Mesenchymal stem cell (in vitro differentiated cells and primary cell): ENCODE measurements around the gene MIEN1.
A peak's percentile ranks its signal among the peaks of the same experiment; 100 is the strongest.

Source experiments
- DNase-seq: peaks from one replicate; pipeline ENCODE4 v3.0.0-alpha.2; 2013
- H2AFZ ChIP-seq: one replicate; pipeline ENCODE4 v1.6.1; 2013; ENCODE audit warnings: low read depth, mild to moderate bottlenecking, control low read depth, inconsistent platforms, low read length, moderate library complexity
- H2AK5ac ChIP-seq: 2 replicates; pipeline ENCODE4 v1.6.1; 2013; ENCODE audit warnings: low read length, moderate library complexity, mild to moderate bottlenecking, inconsistent platforms; ENCODE audit not compliant: severe bottlenecking
- H2BK120ac ChIP-seq: one replicate; pipeline ENCODE4 v1.6.1; 2013; ENCODE audit warnings: low read depth, mild to moderate bottlenecking, inconsistent platforms, low read length, moderate library complexity
- H2BK12ac ChIP-seq, 2 experiments: one replicate each; pipeline ENCODE4 v1.6.1; 2013; ENCODE audit warnings: inconsistent platforms in 2 of 2, low read length in 2 of 2, mild to moderate bottlenecking in 2 of 2, moderate library complexity in 2 of 2, control low read depth in 1 of 2
- H2BK15ac ChIP-seq: one replicate; pipeline ENCODE4 v1.6.1; 2013; ENCODE audit warnings: mild to moderate bottlenecking, low read depth, inconsistent platforms; ENCODE audit not compliant: poor library complexity, severe bottlenecking
- H2BK5ac ChIP-seq: 2 replicates; pipeline ENCODE4 v1.6.1; 2013; ENCODE audit warnings: low read depth, mild to moderate bottlenecking, low read length, control low read depth, inconsistent platforms; ENCODE audit not compliant: poor library complexity, severe bottlenecking
- H3K14ac ChIP-seq, 2 experiments: one replicate each; pipeline ENCODE4 v1.6.1; 2013; ENCODE audit warnings: inconsistent platforms in 2 of 2, low read length in 2 of 2, control low read depth in 1 of 2, mild to moderate bottlenecking in 1 of 2, moderate library complexity in 1 of 2
- H3K18ac ChIP-seq, 2 experiments: one replicate each; pipeline ENCODE4 v1.6.1; 2013; ENCODE audit warnings: inconsistent platforms in 2 of 2, low read length in 2 of 2, control low read depth in 1 of 2, low read depth in 1 of 2, mild to moderate bottlenecking in 1 of 2
- H3K23ac ChIP-seq, 2 experiments: one replicate each; pipeline ENCODE4 v1.6.1; 2013; ENCODE audit warnings: inconsistent platforms in 2 of 2, low read length in 2 of 2, mild to moderate bottlenecking in 2 of 2, moderate library complexity in 2 of 2, control low read depth in 1 of 2
- H3K27ac ChIP-seq: 2 replicates; pipeline ENCODE4 v1.5.1; 2013; ENCODE audit warnings: mild to moderate bottlenecking, moderate library complexity, low read length, control low read depth, inconsistent platforms; ENCODE audit not compliant: poor library complexity, severe bottlenecking
- H3K27me3 ChIP-seq, 2 experiments: 2 replicates each; pipeline versions ENCODE4 v1.6.1 to v1.7.0; 2013; ENCODE audit warnings: low read length in 2 of 2, mild to moderate bottlenecking in 2 of 2, moderate library complexity in 2 of 2, control low read depth in 1 of 2, inconsistent platforms in 1 of 2; ENCODE audit not compliant: control insufficient read depth in 1 of 2, insufficient read depth in 1 of 2
- H3K36me3 ChIP-seq, 2 experiments: 2 replicates each; pipeline versions ENCODE4 v1.6.1 to v1.7.0; 2013; ENCODE audit warnings: low read length in 2 of 2, control low read depth in 1 of 2, inconsistent platforms in 1 of 2, low read depth in 1 of 2, mild to moderate bottlenecking in 1 of 2; ENCODE audit not compliant: insufficient read depth in 2 of 2, control insufficient read depth in 1 of 2
- H3K4ac ChIP-seq, 2 experiments: one replicate each; pipeline ENCODE4 v1.6.1; 2013; ENCODE audit warnings: inconsistent platforms in 2 of 2, low read length in 2 of 2, mild to moderate bottlenecking in 2 of 2, moderate library complexity in 2 of 2, control low read depth in 1 of 2, low read depth in 1 of 2
- H3K4me1 ChIP-seq: 2 replicates; pipeline ENCODE4 v1.6.1; 2013; ENCODE audit warnings: low read depth, low read length, control low read depth; ENCODE audit not compliant: control insufficient read depth, insufficient read depth
- H3K4me2 ChIP-seq: 2 replicates; pipeline ENCODE4 v1.6.1; 2013; ENCODE audit warnings: low read length, mild to moderate bottlenecking, inconsistent platforms; ENCODE audit not compliant: poor library complexity, severe bottlenecking
- H3K4me3 ChIP-seq, 2 experiments: 2 replicates each; pipeline versions ENCODE4 v1.5.1 to v1.7.0; 2013; ENCODE audit warnings: low read length in 2 of 2, mild to moderate bottlenecking in 2 of 2, control low read depth in 1 of 2, low read depth in 1 of 2; ENCODE audit not compliant: insufficient read depth in 1 of 2
- H3K79me1 ChIP-seq: replicated peaks from 2 replicates; pipeline ENCODE4 v1.6.1; 2013; ENCODE audit warnings: mild to moderate bottlenecking, control low read depth, low read length, inconsistent platforms; ENCODE audit not compliant: poor library complexity, severe bottlenecking
- H3K9ac ChIP-seq: 2 replicates; pipeline ENCODE4 v1.7.0; 2013; ENCODE audit warnings: mild to moderate bottlenecking, low read length, moderate library complexity
- H3K9me3 ChIP-seq: 2 replicates; pipeline ENCODE4 v1.7.0; 2013; ENCODE audit warnings: mild to moderate bottlenecking, low read length; ENCODE audit not compliant: control insufficient read depth
- H4K8ac ChIP-seq: one replicate; pipeline ENCODE4 v1.6.1; 2013; ENCODE audit warnings: inconsistent platforms, mild to moderate bottlenecking, low read length, moderate library complexity
- H4K91ac ChIP-seq: one replicate; pipeline ENCODE4 v1.6.1; 2013; ENCODE audit warnings: mild to moderate bottlenecking, low read length, inconsistent platforms
- WGBS: methylation state at CpG from one replicate; pipeline ENCODE4 v1.1.7; 2013; ENCODE audit warnings: mixed read lengths; 5-methylcytosine and 5-hydroxymethylcytosine counted together

The MIEN1 gene

DNA sequence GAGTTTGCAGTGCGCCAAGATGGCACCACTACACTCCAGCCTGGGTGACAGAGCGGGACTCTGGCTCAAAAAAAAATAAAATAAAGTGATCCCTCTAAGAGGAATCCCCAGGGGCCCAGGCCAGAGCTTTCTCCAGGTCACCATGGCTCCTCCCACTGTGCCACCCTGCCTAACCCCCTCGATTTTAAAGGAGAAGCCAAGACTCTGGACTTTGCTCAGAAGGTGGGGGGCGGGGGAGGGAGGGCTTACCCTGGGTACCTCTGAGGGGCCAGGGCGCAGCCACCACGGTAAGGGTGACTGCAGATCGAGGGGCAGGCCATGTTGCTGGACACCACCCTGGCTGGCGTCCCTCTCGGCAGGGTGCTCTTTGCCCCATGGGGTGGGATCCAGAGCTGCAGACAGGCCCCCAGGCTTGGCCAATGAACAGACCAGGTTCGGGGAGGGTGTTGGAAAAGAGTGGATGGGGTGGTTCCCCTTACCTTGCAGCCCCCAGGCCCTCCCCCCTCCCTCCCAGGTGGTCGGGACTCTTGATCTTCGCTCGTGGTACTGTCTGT lies 7.0 kb upstream of the MIEN1 start:
- Histone ChIP-seq H3K36me3 (peaks cover 0 to 4% of the 10 kb centered on the region in 2 experiments), H2BK5ac (no peak overlapping the region), H3K18ac (no peak overlapping the region), H2AK5ac (peak overlapping the region; percentile 55), H3K27me3 (peaks cover 0 to 2% of the 10 kb centered on the region in 2 experiments), H2BK120ac (no peak overlapping the region), H3K4me1 (peaks cover 31% of the 10 kb centered on the region), H3K27ac (no peak overlapping the region), H3K23ac (no peak overlapping the region), H3K4me2 (peak overlapping the region; percentile 93), H2BK12ac (no peak overlapping the region), H2BK15ac (no peak overlapping the region), H3K14ac (no peak overlapping the region), H3K4me3 (peak overlapping the region in 1 of 2 experiments; percentile 66), H3K4ac (no peak overlapping the region), H4K91ac (no peak overlapping the region), H2AFZ (no peak overlapping the region), H4K8ac (no peak overlapping the region), H3K9ac (no peak overlapping the region), H3K79me1 (peaks cover 13% of the 10 kb centered on the region), H3K9me3 (no peaks in the 10 kb centered on the region)
- 50% methylated on average over 13 of the region's 13 CpGs for WGBS
- no peak for DNase-seq

DNA sequence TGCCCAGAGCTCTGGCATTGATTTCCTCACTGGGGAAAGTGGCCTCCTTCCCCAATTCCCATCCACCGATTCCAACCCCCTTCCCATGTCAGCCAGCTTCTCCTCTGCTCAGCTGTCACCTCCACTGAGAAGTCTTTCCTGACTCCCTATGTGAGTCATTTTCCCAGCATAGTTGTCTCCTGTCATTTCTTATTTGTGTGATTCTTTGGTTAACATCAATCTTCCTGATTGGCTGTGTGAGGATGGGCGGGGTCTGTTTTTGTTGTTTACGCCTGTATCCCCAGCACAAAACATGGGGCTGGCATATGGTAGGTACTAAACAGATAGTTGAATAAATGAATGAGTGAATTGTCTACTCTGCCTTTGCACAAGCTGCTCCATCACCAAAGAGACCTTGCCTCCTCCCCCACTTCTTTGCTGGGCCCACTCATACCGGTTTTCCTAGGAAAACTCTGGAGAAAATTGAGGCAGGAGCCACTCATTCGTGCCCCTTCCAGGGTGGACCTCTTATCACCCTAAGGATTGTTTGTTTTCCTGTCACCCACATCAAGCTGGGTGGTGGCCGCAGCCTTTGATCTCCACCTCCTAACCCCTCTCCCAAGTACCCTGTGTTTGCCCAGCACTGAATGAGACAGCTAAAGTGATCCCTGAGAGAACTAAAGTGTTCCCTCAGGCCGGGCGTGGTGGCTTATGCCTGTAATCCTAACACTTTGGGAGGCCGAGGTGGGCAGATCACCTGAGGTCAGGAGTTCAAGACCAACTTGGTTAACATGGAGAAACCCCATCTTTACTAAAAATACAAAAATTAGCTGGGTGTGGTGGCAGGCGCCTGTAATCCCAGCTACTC lies 6.2 kb upstream of the MIEN1 start:
- Histone ChIP-seq H3K4me3 (no peak overlapping the region), H3K18ac (no peak overlapping the region)
- 74% methylated on average over 10 of the region's 10 CpGs for WGBS

DNA sequence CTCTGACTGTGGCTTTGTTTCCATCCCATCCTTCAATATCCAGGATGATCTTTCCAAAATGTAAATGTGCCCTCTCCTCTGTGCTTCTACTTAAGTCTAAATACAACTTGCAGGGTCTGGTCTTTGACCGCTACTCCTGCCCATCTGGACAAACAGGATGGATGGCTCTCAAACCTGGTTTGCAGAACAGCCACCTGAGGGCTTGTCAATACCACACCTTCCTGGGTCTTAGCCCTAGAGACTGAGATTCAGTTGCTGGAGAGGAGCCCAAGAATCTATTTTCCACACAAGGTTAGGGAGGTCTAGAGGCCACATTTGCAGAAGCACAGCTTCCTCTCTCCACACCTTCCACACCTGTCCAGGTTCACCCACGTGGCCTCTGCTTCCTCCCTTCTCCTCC lies 5.5 kb upstream of the MIEN1 start:
- no peak overlapping the region for H2AK5ac ChIP-seq
- no peak overlapping the region for H2BK12ac ChIP-seq
- no peak overlapping the region for H2AFZ ChIP-seq
- H2BK5ac ChIP-seq: no peak overlapping the region
- H2BK120ac ChIP-seq: no peak overlapping the region
- WGBS: 72% methylated on average over 2 of the region's 2 CpGs
- H3K9me3 ChIP-seq: no peaks in the 10 kb centered on the region
- H3K4me2 ChIP-seq: no peak overlapping the region
- DNase-seq: no peak
- no peak overlapping the region for H3K4ac ChIP-seq
- no peaks in the 10 kb centered on the region for H3K36me3 ChIP-seq
- no peak overlapping the region for H3K9ac ChIP-seq
- H3K23ac ChIP-seq: no peak overlapping the region
- H3K4me1 ChIP-seq: peaks cover 25% of the 10 kb centered on the region
- H3K4me3 ChIP-seq: no peak overlapping the region
- no peak overlapping the region for H4K8ac ChIP-seq
- no peak overlapping the region for H3K14ac ChIP-seq
- H3K27me3 ChIP-seq: peaks cover 0 to 2% of the 10 kb centered on the region in 2 experiments
- peaks cover 8% of the 10 kb centered on the region for H3K79me1 ChIP-seq
- H3K18ac ChIP-seq: no peak overlapping the region
- no peak overlapping the region for H4K91ac ChIP-seq
- H2BK15ac ChIP-seq: no peak overlapping the region
- no peak overlapping the region for H3K27ac ChIP-seq

More for the DNA sequence above, 6.2 kb upstream of the MIEN1 start:
- H2BK12ac ChIP-seq: no peak overlapping the region
- H3K4me2 ChIP-seq: no peak overlapping the region
- H3K9ac ChIP-seq: no peak overlapping the region
- H3K79me1 ChIP-seq: peaks cover 13% of the 10 kb centered on the region
- H3K4me1 ChIP-seq: peaks cover 31% of the 10 kb centered on the region
- no peak overlapping the region for H3K27ac ChIP-seq
- H3K4ac ChIP-seq: no peak overlapping the region
- no peaks in the 10 kb centered on the region for H3K36me3 ChIP-seq
- H3K9me3 ChIP-seq: no peaks in the 10 kb centered on the region
- no peak overlapping the region for H2BK120ac ChIP-seq
- no peak overlapping the region for H3K14ac ChIP-seq
- no peak overlapping the region for H2BK5ac ChIP-seq
- DNase-seq: no peak
- H3K23ac ChIP-seq: no peak overlapping the region
- H2BK15ac ChIP-seq: no peak overlapping the region
- H4K91ac ChIP-seq: no peak overlapping the region
- H2AK5ac ChIP-seq: no peak overlapping the region
- H2AFZ ChIP-seq: no peak overlapping the region
- no peak overlapping the region for H4K8ac ChIP-seq
- peaks cover 0 to 2% of the 10 kb centered on the region in 2 experiments for H3K27me3 ChIP-seq

DNA sequence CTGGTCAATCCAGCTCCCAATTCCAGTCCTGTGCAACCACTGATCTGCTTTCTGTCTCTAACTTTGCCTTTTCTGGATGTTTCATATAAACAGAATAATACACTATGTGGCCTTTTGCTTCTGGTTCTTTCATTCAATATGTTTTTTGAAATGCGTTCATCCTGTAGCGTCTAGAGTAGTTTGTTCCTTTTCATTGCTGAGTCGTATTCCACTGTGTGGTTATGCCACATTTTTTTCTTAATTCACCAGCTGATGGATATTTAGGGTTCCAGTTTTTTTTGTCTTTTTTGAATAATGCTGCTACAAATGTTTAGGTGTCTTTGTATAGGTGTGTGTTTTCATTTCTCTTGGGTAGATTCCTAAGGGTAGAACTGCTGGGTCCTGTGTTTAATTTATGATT lies 2.3 kb upstream of the MIEN1 start:
- Histone ChIP-seq H3K9ac (no peak overlapping the region), H2BK15ac (no peak overlapping the region), H3K4me2 (no peak overlapping the region), H3K14ac (no peak overlapping the region), H3K79me1 (peaks cover 12% of the 10 kb centered on the region), H3K36me3 (peaks cover 17 to 20% of the 10 kb centered on the region in 2 experiments), H2BK120ac (no peak overlapping the region), H3K23ac (no peak overlapping the region), H4K8ac (no peak overlapping the region), H3K4me1 (peaks cover 12% of the 10 kb centered on the region), H3K27me3 (no peaks in the 10 kb centered on the region), H2AK5ac (no peak overlapping the region), H3K18ac (no peak overlapping the region), H3K9me3 (no peaks in the 10 kb centered on the region), H3K4ac (no peak overlapping the region), H2BK5ac (no peak overlapping the region), H4K91ac (no peak overlapping the region), H3K4me3 (no peak overlapping the region), H2BK12ac (no peak overlapping the region), H3K27ac (no peak overlapping the region), H2AFZ (no peak overlapping the region)
- 95% methylated on average over 3 of the region's 3 CpGs for WGBS
- DNase-seq: no peak
